Testis (tissue), 3 donors: ENCODE measurements around the gene GTF2A2. TPM values are rescaled to one million over a fixed set of nuclear protein-coding genes. Genes with fewer than 3 reads are reported as not detected.
"Not testable (repeated sequence)": the region's sequence is repeated elsewhere in the genome, so short reads cannot be mapped to it uniquely, and the experiment has no call there.

ENCODE experiments used
- DNase-seq: peaks from one replicate; pipeline ENCODE4 v3.0.0-alpha.2; 2019
- H3K27ac ChIP-seq, 2 donors: fragments of 200-600 bp; sonication (generic); one replicate each; pipeline ENCODE4 v1.5.1; 2019
- H3K27me3 ChIP-seq: fragments of 200-600 bp; sonication (generic); one replicate; pipeline ENCODE4 v1.5.1; 2019
- H3K36me3 ChIP-seq: fragments of 200-600 bp; sonication (generic); one replicate; pipeline ENCODE4 v1.5.1; 2017; ENCODE audit warnings: low read depth; ENCODE audit errors: missing control alignments
- H3K4me1 ChIP-seq: fragments of 200-600 bp; sonication (generic); one replicate; pipeline ENCODE4 v1.5.1; 2019
- H3K4me3 ChIP-seq, 2 donors: fragments of 200-600 bp; sonication (generic); one replicate each; pipeline ENCODE4 v1.5.1; 2017 to 2019
- H3K9me3 ChIP-seq: fragments of 200-600 bp; sonication (generic); one replicate; pipeline ENCODE4 v1.5.1; 2017
- CTCF ChIP-seq, 3 experiments: fragments of 450-650 bp in 2 of 3; fragments of 200-600 bp in 1 of 3; sonication (generic) in 1 of 3; IDR thresholded peaks; one replicate each; pipeline ENCODE4 v1.5.1; 2016 to 2019; ENCODE audit warnings: antibody characterized with exemption in 3 of 3, mild to moderate bottlenecking in 2 of 3, moderate library complexity in 1 of 3
- POLR2A ChIP-seq: fragments of 450-650 bp; IDR thresholded peaks from one replicate; pipeline ENCODE4 v1.6.1; 2017; ENCODE audit warnings: antibody characterized with exemption, mild to moderate bottlenecking, moderate library complexity
- WGBS, 2 donors: methylation state at CpG; one replicate each; pipeline ENCODE4 v1.1.5; 2018; 5-methylcytosine and 5-hydroxymethylcytosine counted together
- intact Hi-C: fragments of 100-400 bp; cut with DNase I; formaldehyde crosslinking; loops from one replicate; pipeline ENCODE4 v1.15.1; 2023; ENCODE audit warnings: low total_unique reads
- polyA plus RNA-seq: library from polyadenylated mRNA; stranded (reverse); fragments of 350-450 nt; fragmentation: Illumina TruSeq; extraction: RNeasy Lipid Tissue Mini Kit (QIAGEN cat#74804); gene quantifications from one replicate; pipeline ENCODE4 v1.2.3, GENCODE V29; 2014; ENCODE audit warnings: low read depth, low replicate concordance; ENCODE audit not compliant: insufficient read depth
- total RNA-seq, 2 donors: library from RNA; depleted of rRNA; stranded (reverse); fragments of >200 nt; gene quantifications; one replicate each; pipeline ENCODE4 v1.2.3, GENCODE V29; 2016

The GTF2A2 gene
- total and polyA plus RNA-seq, 3 donors from 2014 or later = 82.9 to 579 (median 120) TPM

GRCh38 chr15:59646277-59646676, 11.0 kb downstream of the GTF2A2 start:
- intact Hi-C loops = no loop called here
- no peak overlapping the region for H3K4me3 ChIP-seq
- no peaks in the 10 kb centered on the region for H3K9me3 ChIP-seq
- no peak for DNase-seq
- no peaks in the 10 kb centered on the region for H3K27me3 ChIP-seq
- WGBS, 2 donors = 100% methylated on average over 1 of the region's 1 CpG
- H3K27ac ChIP-seq = no peak overlapping the region
- no peak for TF ChIP-seq CTCF (IDR thresholded peaks at IDR 0.05)
- TF ChIP-seq POLR2A = no peak
- H3K36me3 ChIP-seq = no peaks in the 10 kb centered on the region
- no peaks in the 10 kb centered on the region for H3K4me1 ChIP-seq

- not testable (repeated sequence) for H3K27ac ChIP-seq, H3K36me3 ChIP-seq
Observed at GRCh38 chr15:59645812-59646211, 11.5 kb downstream of the GTF2A2 start.

DNA sequence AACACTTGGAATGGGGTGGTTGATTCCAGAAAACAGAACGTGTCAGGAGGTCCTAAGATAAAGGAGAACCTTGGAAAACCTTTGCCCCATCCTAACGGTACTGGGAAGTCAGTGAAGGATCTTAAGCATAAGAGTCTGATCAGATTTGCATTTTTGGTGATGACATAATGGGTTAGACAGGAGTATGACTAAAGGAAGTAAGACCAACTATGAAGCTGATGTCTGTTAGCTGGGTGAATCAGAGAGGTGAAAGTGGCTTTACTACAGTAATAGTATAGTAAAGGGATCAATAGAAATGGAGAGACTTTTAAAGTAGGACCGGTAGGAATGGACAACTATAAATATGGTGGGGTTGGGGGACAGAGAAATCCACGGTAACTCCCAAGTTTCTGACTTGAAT, 12.6 kb downstream of the GTF2A2 start:
- no peaks in the 10 kb centered on the region for H3K27me3 ChIP-seq
- TF ChIP-seq POLR2A (no peak), CTCF (IDR thresholded peaks at IDR 0.05) (no peak)
- H3K9me3 ChIP-seq = no peaks in the 10 kb centered on the region
- H3K27ac ChIP-seq = no peak overlapping the region
- 81 to 82% methylated on average over 4 of the region's 4 CpGs for WGBS, 2 donors
- intact Hi-C loops = no loop called here
- H3K4me3 ChIP-seq = no peak overlapping the region
- no peaks in the 10 kb centered on the region for H3K36me3 ChIP-seq
- DNase-seq = no peak
- no peaks in the 10 kb centered on the region for H3K4me1 ChIP-seq

More at GRCh38 chr15:59645812-59646211, 11.5 kb downstream of the GTF2A2 start:
- H3K4me3 ChIP-seq, H3K4me1 ChIP-seq, intact Hi-C loops, DNase-seq, H3K27me3 ChIP-seq, H3K9me3 ChIP-seq: not testable (repeated sequence)
- 88 to 98% methylated on average over 9 of the region's 9 CpGs for WGBS, 2 donors

DNA sequence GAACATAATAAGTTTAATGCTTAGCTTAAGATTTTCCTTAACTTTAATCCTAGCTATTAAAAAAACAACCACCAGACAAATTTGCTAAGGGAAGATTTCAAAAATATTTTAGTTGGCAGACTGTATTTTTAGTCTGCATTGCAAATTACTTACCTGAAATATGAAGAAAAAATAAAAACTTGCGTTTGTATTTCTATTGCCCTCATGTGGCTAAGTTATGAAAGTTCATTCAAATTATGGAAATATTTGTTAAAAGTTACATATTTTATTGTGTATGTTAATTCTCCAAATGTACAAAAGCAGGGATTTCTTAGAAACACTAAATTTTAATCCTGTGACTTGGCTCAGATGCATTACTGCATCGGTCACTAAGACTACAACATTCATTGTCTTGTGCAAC, 15.0 kb downstream of the GTF2A2 start:
- H3K9me3 ChIP-seq = no peaks in the 10 kb centered on the region
- H3K36me3 ChIP-seq = no peaks in the 10 kb centered on the region
- WGBS, 2 donors = 72 to 87% methylated on average over 2 of the region's 2 CpGs
- H3K27ac ChIP-seq = no peak overlapping the region
- no peaks in the 10 kb centered on the region for H3K4me1 ChIP-seq
- TF ChIP-seq CTCF (IDR thresholded peaks at IDR 0.05) = no peak
- no peak for TF ChIP-seq POLR2A
- intact Hi-C loops = no loop called here
- no peaks in the 10 kb centered on the region for H3K27me3 ChIP-seq
- no peak overlapping the region for H3K4me3 ChIP-seq
- no peak for DNase-seq

- H3K36me3 ChIP-seq, DNase-seq, H3K9me3 ChIP-seq, intact Hi-C loops, H3K4me1 ChIP-seq, H3K4me3 ChIP-seq, H3K27me3 ChIP-seq, H3K27ac ChIP-seq: not testable (repeated sequence)
- WGBS, 2 donors = 94 to 95% methylated on average over 2 of the region's 2 CpGs
Observed at GRCh38 chr15:59637507-59637906, 19.8 kb downstream of the GTF2A2 start.

DNA sequence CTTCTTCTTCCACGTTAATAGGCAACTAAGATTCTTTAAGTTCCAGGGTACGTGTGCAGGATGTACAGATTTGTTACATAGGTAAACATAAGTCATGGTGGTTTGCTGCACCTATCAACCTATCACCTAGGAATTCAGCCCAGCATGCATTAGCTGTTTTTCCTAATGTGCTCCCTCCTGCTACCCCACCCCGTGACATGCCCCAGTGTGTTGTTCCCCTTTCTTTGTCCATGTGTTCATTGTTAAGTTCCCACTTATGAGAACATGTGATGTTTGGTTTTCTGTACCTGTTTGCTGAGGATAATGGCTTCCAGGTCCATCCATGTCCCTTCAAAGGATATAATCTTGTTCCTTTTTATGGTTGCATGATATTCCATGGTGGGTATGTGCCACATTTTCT, 21.1 kb downstream of the GTF2A2 start:
- Histone ChIP-seq H3K4me3 (no peak overlapping the region), H3K27ac (no peak overlapping the region), H3K9me3 (no peaks in the 10 kb centered on the region), H3K36me3 (no peaks in the 10 kb centered on the region), H3K4me1 (peaks cover 3% of the 10 kb centered on the region), H3K27me3 (no peaks in the 10 kb centered on the region)
- WGBS, 2 donors = 68 to 87% methylated on average over 3 of the region's 3 CpGs
- intact Hi-C loops = no loop called here
- no peak for TF ChIP-seq CTCF (IDR thresholded peaks at IDR 0.05)
- DNase-seq = no peak
